GM12873 (cell line): ENCODE data around the gene CDCA5.

Experiments
- TF ChIP-seq, protein P1 (sequence below): IDR thresholded peaks from 2 replicates; pipeline ENCODE4 v1.5.1; 2012; ENCODE audit warnings: low read depth, mild to moderate bottlenecking, moderate library complexity, low read length, control low read depth; ENCODE audit not compliant: insufficient read depth; ENCODE audit errors: missing control alignments

The CDCA5 gene

DNA sequence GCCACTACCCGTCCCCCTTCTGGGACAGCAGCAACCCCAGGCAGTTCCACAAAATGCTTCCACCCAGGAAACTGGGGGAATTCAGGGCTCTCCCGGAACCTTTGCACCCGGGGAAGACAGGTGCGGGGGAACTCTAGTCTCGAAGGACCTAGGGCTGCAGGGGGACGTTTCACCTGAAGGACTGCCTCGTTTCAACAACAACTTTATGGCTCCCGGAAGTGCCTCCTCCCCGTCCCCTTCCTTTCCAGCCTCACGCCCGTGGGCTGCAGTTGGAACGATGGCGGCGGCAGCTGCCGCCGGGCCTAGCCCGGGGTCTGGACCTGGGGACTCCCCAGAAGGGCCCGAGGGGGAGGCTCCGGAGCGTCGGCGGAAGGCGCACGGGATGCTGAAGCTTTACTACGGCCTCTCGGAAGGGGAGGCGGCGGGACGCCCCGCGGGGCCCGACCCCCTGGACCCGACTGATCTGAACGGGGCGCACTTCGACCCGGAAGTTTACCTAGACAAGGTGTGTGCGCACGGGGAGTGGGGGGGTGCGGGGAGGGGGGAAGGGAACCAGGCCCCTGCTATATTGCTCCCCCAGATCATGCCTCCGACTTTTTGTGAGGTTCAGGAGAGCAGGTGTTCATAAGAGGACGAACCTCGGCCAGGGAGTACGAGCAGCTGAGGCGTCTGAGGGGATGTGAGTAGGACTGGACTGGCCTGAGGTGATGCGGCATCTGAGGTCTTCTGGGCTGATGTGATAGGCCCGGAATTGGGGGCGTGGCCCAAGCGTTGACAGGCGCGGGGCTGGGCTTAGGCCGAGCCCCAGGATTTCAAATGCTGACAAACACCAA, 12.3 kb upstream of the CDCA5 start, which contains the start of gene VPS51:
Gene VPS51 (plus strand): TSS at position 241 of the 833 bp plus-strand sequence. CDS start 37 bp downstream, at position 278.
- TF ChIP-seq, protein P1, sequence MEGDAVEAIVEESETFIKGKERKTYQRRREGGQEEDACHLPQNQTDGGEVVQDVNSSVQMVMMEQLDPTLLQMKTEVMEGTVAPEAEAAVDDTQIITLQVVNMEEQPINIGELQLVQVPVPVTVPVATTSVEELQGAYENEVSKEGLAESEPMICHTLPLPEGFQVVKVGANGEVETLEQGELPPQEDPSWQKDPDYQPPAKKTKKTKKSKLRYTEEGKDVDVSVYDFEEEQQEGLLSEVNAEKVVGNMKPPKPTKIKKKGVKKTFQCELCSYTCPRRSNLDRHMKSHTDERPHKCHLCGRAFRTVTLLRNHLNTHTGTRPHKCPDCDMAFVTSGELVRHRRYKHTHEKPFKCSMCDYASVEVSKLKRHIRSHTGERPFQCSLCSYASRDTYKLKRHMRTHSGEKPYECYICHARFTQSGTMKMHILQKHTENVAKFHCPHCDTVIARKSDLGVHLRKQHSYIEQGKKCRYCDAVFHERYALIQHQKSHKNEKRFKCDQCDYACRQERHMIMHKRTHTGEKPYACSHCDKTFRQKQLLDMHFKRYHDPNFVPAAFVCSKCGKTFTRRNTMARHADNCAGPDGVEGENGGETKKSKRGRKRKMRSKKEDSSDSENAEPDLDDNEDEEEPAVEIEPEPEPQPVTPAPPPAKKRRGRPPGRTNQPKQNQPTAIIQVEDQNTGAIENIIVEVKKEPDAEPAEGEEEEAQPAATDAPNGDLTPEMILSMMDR: no peak

DNA sequence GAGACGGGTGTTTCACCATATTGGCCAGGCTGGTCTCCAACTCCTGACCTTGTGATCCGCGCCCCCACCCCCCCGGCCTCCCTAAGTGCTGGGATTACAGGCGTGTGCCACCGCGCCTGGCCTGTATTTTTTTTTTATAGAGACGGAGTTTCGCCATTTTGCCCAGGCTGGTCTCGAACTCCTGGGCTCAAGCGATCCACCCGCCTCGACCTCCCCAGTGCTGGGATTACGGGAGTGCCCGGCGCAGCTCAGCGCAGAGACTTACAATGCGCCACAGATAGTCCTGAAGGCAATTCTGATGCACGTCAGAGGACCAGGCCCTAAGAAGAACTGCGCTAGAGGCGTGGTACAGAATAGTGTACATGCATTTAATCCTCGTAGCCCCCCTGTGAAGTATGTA, 11.6 kb upstream of the CDCA5 start:
- TF ChIP-seq, protein P1: no peak

DNA sequence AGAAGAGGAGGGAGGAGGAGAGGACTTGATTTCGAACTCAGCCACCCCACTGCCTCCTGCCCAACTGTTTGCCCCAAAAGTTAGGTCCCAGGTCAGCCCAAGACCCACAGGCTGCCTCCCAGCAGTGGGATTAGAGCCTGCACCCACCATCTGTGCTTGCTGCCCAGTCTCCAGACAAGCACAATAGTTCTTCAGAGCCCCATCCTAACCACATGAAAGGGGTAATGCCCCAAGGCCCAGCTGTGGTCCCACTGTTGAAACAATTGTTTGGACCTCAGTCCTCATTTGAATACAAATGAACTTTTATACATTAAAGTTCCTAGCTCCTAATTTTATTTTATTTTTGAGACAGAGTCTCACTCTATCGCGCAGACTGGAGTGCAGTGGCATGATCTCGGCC, 6.8 kb upstream of the CDCA5 start:
- TF ChIP-seq, protein P1: no peak

DNA sequence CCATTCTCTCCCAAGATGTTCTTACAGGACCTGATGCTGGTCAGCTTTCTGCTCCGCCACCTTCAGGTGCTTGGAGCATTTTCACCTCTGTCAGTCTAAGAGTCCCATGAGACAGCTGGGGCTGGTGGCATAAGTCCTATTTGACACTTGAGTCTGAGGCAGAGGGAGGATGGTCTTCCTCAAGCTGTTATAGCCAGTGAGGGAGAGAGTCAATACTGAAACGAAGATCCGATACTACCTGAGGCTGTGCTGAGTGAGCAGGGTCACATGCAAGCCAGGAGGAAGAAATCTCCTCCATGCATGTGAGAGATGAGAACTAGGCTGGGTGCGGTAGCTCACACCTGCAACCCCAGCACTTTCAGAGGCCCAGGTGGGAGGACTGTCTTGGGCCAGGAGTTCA, 5.8 kb upstream of the CDCA5 start:
- TF ChIP-seq, protein P1: no peak

DNA sequence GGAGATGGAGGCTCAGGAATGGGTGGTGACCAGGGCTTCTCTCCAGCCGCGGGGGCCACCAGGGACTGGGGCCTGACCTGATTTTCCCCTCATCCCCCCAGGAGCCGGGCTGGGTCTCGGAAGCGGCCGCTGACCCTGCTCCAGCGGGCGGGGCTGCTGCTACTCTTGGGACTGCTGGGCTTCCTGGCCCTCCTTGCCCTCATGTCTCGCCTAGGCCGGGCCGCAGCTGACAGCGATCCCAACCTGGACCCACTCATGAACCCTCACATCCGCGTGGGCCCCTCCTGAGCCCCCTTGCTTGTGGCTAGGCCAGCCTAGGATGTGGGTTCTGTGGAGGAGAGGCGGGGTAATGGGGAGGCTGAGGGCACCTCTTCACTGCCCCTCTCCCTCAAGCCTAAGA, 4.0 kb upstream of the CDCA5 start:
- TF ChIP-seq, protein P1: no peak

DNA sequence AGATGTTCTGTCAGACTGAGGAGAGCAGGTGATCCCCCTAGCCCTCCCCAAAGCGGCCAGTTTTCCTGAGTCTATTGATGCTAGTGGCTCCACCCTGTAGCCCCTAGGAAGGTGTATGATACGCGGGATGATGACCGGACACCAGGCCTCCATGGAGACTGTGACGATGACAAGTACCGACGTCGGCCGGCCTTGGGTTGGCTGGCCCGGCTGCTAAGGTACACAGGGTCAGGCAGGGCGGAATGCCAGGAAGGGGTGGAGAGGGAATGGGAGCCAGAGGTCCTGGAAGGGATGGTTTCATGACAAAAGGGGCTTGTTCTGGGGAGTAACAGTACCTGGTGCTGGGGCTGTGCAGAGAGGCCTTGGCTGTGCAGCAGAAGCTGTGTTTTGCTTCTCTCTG, 3.4 kb upstream of the CDCA5 start:
- TF ChIP-seq, protein P1: no peak

DNA sequence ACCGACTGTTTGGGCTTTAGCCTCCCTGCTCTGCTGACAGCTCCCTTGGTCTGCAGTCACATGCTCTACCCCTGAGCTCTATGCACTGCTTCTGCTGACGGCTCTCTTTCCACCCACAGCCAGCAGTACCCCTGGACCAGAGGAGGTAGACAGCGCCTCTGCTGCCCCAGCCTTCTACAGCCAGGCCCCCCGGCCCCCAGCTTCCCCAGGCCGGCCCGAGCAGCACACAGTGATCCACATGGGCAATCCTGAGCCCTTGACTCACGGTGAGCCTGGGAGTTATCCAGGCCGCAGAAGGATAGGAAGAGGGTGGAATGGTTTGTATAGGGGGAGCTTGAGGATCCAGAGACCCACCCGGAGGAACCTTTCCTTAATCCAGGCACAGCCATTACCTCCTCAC, 3.0 kb upstream of the CDCA5 start:
- TF ChIP-seq, protein P1: no peak
